MCF 10A (cell line): Measurements from ENCODE around the gene CYBRD1. TPM values are rescaled to one million over a fixed set of nuclear protein-coding genes. Genes with fewer than 3 reads are reported as not detected.
"Not testable (repeated sequence)": the region's sequence is repeated elsewhere in the genome, so short reads cannot be mapped to it uniquely, and the experiment has no call there.

ENCODE experiments used
- BruUV-seq: library from RNA; stranded (reverse); fragments of 400-500 nt; replicated peaks from 2 replicates; lab custom pipeline; 2021; lab: Mats Ljungman, UMichigan
- CTCF ChIA-PET: fragments of 300-600 bp; sonication (Branson Sonifier 250); formaldehyde crosslinking; extraction: SDS; loops from one replicate; lab custom pipeline; 2021; ENCODE audit warnings: antibody characterized with exemption, inconsistent platforms; lab: Yijun Ruan, JAX
- POLR2A ChIA-PET: fragments of 300-600, 350-650 bp; sonication (Branson Sonifier 250); formaldehyde crosslinking; extraction: SDS; loops from one replicate; lab custom pipeline; 2020; ENCODE audit warnings: antibody characterized with exemption, inconsistent platforms; lab: Yijun Ruan, JAX
- DNase-seq: peaks from one replicate; pipeline ENCODE4 v3.0.0-alpha.2; 2018; ENCODE audit not compliant: unreplicated experiment
- H3K27ac Mint-ChIP-seq: one replicate; pipeline ENCODE4 v1.8.0; 2022; ENCODE audit warnings: mild to moderate bottlenecking, low read depth, mixed read lengths; ENCODE audit not compliant: unreplicated experiment
- H3K27me3 Mint-ChIP-seq: one replicate; pipeline ENCODE4 v1.8.0; 2022; ENCODE audit warnings: mixed read lengths; ENCODE audit not compliant: insufficient read depth, unreplicated experiment
- H3K36me3 Mint-ChIP-seq: one replicate; pipeline ENCODE4 v1.8.0; 2022; ENCODE audit warnings: mild to moderate bottlenecking, moderate library complexity, mixed read lengths; ENCODE audit not compliant: insufficient read depth, unreplicated experiment
- H3K4me1 Mint-ChIP-seq: one replicate; pipeline ENCODE4 v1.8.0; 2022; ENCODE audit warnings: mixed read lengths; ENCODE audit not compliant: insufficient read depth, unreplicated experiment
- H3K4me3 Mint-ChIP-seq: one replicate; pipeline ENCODE4 v1.8.0; 2022; ENCODE audit warnings: mild to moderate bottlenecking, moderate library complexity, mixed read lengths; ENCODE audit not compliant: unreplicated experiment
- H3K9me3 Mint-ChIP-seq: one replicate; pipeline ENCODE4 v1.8.0; 2022; ENCODE audit warnings: mixed read lengths; ENCODE audit not compliant: unreplicated experiment
- CTCF ChIP-seq: fragments of 200-600 bp; IDR thresholded peaks from one replicate; pipeline ENCODE4 v1.8.0; 2022; ENCODE audit warnings: antibody characterized with exemption, mild to moderate bottlenecking; ENCODE audit not compliant: unreplicated experiment
- intact Hi-C: fragments of 100-400 bp; cut with micrococcal nuclease; formaldehyde crosslinking; loops from 2 replicates; pipeline ENCODE4 v1.14.1; 2022
- total RNA-seq: library from RNA; stranded (reverse); gene quantifications from 2 replicates; pipeline ENCODE4 v1.2.3, GENCODE V29; 2022

Gene CYBRD1
- total RNA-seq, 1 experiment from 2014 or later: 15.8 TPM

- CTCF ChIA-PET: interaction anchor here (0.5 to 1.4 kb wide), 7 partner anchors 32 to 595 kb away, joined by 3 to 4 read pairs (median 4); partner anchors contain the start of genes DCAF17, GORASP2 and METTL8
- TF ChIP-seq CTCF: no peak
- H3K4me3 Mint-ChIP-seq: peak overlapping the region; percentile 85
These were observed 1.1 kb downstream of the CYBRD1 start for GRCh38 chr2:171523088-171524017.

GRCh38 chr2:171524018-171524401, 1.7 kb downstream of the CYBRD1 start:
- no peaks in the 10 kb centered on the region for H3K36me3 Mint-ChIP-seq
- H3K4me1 Mint-ChIP-seq: peaks cover 21% of the 10 kb centered on the region
- peaks cover 8% of the 10 kb centered on the region for H3K9me3 Mint-ChIP-seq
- peak; percentile 83 for DNase-seq
- H3K4me3 Mint-ChIP-seq: peak overlapping the region; percentile 85
- no peaks in the 10 kb centered on the region for H3K27me3 Mint-ChIP-seq
- intact Hi-C loops: no loop called here
- ChIA-PET POLR2A (interaction anchor here (0.7 to 4.8 kb wide), 32 partner anchors 8 to 707 kb away, joined by 3 to 108 read pairs (median 4); partner anchors contain the start of genes DCAF17, GORASP2 and METTL8), CTCF (interaction anchor here (0.6 to 1.4 kb wide), 6 partner anchors 32 to 595 kb away, joined by 3 to 4 read pairs (median 4); partner anchors contain the start of genes DCAF17, GORASP2 and METTL8)
- no TSS peak for BruUV-seq
- H3K27ac Mint-ChIP-seq: peak overlapping the region; percentile 75
- TF ChIP-seq CTCF: no peak

More at GRCh38 chr2:171523088-171524017, 1.1 kb downstream of the CYBRD1 start:
- no TSS peak for BruUV-seq
- Mint-ChIP-seq H3K4me1 (peaks cover 16% of the 10 kb centered on the region), H3K9me3 (peaks cover 1% of the 10 kb centered on the region), H3K27ac (peak overlapping the region; percentile 75), H3K27me3 (no peaks in the 10 kb centered on the region), H3K36me3 (no peaks in the 10 kb centered on the region)
- DNase-seq: peak; percentile 77
- intact Hi-C loops: no loop called here
- POLR2A ChIA-PET: interaction anchor here (0.5 to 4.8 kb wide), 40 partner anchors 8 to 1511 kb away, joined by 3 to 108 read pairs (median 4); partner anchors contain the start of genes DCAF17, DYNC1I2, GORASP2 and METTL8

- peaks cover 11% of the 10 kb centered on the region for H3K4me1 Mint-ChIP-seq
- ChIA-PET POLR2A (interaction anchor here (0.7 to 1.1 kb wide), 2 partner anchors 8 to 52 kb away, joined by 3 to 5 read pairs; partner anchors contain the start of gene CYBRD1), CTCF (interaction anchor here (0.6 to 1.3 kb wide), 2 partner anchors 23 to 50 kb away, joined by 3 to 4 read pairs; no protein-coding TSS in a partner anchor)
- no peak overlapping the region for H3K27ac Mint-ChIP-seq
- no TSS peak for BruUV-seq
- peak; percentile 46 for TF ChIP-seq CTCF
- intact Hi-C loops: no loop called here
- no peak overlapping the region for H3K4me3 Mint-ChIP-seq
- peaks cover 7% of the 10 kb centered on the region for H3K36me3 Mint-ChIP-seq
- no peak for DNase-seq
- H3K9me3 Mint-ChIP-seq: peaks cover 15% of the 10 kb centered on the region
- no peaks in the 10 kb centered on the region for H3K27me3 Mint-ChIP-seq
These were observed 7.6 kb downstream of the CYBRD1 start for GRCh38 chr2:171529914-171530313.

GRCh38 chr2:171530378-171530777, 8.1 kb downstream of the CYBRD1 start:
- Mint-ChIP-seq H3K4me1 (peaks cover 6% of the 10 kb centered on the region), H3K36me3 (peaks cover 7% of the 10 kb centered on the region), H3K9me3 (peaks cover 15% of the 10 kb centered on the region), H3K4me3 (no peak overlapping the region), H3K27ac (no peak overlapping the region), H3K27me3 (no peaks in the 10 kb centered on the region)
- intact Hi-C loops: no loop called here
- POLR2A ChIA-PET: interaction anchor here (1.1 to 1.2 kb wide), 2 partner anchors 9 to 14 kb away, joined by 4 to 5 read pairs; partner anchors contain the start of gene CYBRD1
- no TSS peak for BruUV-seq
- TF ChIP-seq CTCF: no peak
- CTCF ChIA-PET: interaction anchor here (0.6 to 1.3 kb wide), 2 partner anchors 24 to 49 kb away, joined by 3 to 4 read pairs; no protein-coding TSS in a partner anchor
- no peak for DNase-seq

GRCh38 chr2:171530859-171531258, 8.6 kb downstream of the CYBRD1 start:
- H3K36me3 Mint-ChIP-seq, H3K4me1 Mint-ChIP-seq, H3K27me3 Mint-ChIP-seq, H3K4me3 Mint-ChIP-seq, intact Hi-C loops, BruUV-seq, DNase-seq: not testable (repeated sequence)
- Mint-ChIP-seq H3K9me3 (peaks cover 15% of the 10 kb centered on the region), H3K27ac (peak overlapping the region; percentile 51)
- ChIA-PET CTCF (interaction anchor here (1.3 kb wide), 1 partner anchor 49 kb away, joined by 3 read pairs; no protein-coding TSS in a partner anchor), POLR2A (interaction anchor here (0.6 to 2.0 kb wide), 4 partner anchors 9 to 99 kb away, joined by 4 to 5 read pairs (median 4); partner anchors contain the start of gene CYBRD1)
